ENCODE results near the gene C2orf92.
A peak's percentile ranks its signal among the peaks of the same experiment; 100 is the strongest.

C2orf92 gene

DNA sequence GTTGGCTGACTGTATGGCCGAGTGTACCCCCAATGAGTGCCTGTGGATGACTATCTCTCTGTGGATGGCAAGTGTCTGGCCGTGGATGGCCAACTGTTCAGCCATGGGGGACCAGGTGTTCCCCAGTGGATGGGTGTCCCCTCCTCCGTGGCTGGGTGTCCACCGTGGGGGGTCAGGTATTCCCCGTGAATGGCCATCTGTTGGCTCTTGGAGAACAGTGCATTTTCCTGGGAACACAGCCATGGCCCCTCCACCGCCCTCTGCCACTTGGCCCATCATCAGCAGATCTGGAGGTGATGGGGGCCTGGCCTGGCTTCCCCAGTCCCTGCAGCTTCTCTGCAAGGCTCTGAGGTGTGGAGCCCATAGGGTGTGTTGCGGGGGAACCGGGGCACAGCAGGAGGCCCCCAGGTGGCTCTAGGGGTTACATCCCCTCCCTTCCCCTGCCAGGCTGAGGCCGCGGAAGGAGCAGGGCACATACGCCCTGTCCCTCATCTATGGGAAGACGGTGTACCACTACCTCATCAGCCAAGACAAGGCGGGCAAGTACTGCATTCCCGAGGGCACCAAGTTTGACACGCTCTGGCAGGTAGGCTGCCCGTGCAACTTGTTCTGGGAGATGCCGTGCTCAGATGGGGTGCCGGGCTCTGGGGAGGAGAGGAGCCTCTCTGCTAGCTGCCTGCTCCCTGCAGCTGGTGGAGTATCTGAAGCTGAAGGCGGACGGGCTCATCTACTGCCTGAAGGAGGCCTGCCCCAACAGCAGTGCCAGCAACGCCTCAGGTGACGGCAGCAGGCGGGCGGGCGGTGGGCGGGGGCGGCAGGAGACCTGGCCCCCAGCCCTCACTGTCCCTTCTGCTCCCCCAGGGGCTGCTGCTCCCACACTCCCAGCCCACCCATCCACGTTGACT is 63.2 kb downstream of the C2orf92 start:
- no peak for DNase-seq

DNA sequence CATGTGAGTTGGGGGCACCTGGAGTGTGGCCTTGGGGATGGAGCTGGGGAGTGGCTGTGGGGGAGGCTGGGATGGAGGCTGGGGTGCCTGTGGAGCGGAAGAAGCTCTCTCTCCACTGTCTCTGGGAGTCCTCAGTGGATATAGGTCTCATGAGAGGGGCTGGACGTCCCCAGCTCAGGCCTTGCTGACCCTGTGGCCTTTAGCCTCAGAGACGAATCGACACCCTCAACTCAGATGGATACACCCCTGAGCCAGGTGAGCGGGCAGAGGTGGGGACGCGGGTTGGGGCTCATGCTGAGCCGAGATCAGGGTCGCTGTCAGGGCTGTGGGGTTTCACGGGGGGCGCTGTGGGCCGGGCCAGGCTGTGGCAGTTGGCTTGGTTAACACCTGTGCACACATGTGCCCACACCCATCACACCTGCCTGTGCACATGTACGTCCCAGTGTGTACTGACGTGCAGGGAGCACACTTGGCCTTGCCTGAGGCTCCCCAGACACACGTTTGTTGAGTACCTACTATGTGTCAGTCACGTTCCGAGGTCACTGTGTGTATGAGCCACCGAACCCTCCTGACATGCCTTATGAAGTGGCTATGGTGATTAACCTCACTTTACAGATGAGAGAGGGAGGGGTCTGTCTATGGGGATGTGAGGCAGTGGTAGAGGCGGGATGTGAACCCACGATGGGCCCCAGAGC is 64.0 kb downstream of the C2orf92 start:
- DNase-seq, result no peak

DNA sequence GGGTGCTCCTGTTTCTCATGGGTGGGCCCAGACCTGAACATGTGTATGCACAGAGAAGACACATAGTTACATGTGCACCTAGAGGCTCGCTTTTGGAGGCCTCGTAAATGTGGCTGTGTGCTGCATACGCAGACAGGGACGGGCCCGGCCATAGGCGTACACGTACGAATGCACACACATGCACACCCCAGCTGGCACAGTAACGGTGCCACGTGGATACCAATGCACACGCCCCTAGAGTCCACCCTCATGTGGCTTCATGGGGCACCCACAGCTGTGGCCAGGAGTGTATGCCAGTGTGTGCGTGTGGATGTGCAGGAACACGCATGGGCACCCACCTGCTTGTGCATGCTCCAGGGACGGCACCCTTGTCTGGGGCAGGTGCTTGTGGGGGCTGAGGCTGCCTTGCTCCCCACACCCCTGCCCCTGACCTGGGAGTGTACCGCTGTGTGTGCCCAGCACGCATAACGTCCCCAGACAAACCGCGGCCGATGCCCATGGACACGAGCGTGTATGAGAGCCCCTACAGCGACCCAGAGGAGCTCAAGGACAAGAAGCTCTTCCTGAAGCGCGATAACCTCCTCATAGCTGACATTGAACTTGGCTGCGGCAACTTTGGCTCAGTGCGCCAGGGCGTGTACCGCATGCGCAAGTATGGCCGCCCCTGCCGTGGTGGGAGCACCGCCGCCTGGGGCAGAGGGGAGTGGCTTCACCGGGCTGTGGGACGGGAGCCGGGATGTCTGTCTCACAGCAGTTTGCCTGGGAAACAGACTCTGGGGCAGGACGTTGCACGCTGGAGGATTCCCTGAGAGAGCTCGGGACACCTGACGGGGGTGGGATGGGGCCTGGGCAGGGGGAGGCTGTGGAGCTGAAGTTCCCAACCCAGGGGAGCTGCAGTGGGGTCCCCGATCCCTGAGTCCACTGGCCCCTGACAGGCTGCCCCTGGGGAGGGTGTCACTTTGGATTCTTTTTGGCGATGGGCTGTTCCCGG is 64.8 kb downstream of the C2orf92 start:
- DNase-seq, result no peak

DNA sequence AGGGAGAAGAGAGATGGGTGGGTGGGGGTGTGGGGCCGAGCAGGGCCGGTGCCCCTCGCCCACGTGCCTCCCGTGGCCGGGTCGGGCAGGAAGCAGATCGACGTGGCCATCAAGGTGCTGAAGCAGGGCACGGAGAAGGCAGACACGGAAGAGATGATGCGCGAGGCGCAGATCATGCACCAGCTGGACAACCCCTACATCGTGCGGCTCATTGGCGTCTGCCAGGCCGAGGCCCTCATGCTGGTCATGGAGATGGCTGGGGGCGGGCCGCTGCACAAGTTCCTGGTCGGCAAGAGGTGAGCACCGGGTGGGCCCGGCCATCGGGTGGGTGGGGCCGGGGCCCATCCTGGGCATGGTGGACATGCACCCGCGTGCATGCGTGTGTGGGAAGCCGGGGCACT is 65.6 kb downstream of the C2orf92 start:
- no peak for DNase-seq

DNA sequence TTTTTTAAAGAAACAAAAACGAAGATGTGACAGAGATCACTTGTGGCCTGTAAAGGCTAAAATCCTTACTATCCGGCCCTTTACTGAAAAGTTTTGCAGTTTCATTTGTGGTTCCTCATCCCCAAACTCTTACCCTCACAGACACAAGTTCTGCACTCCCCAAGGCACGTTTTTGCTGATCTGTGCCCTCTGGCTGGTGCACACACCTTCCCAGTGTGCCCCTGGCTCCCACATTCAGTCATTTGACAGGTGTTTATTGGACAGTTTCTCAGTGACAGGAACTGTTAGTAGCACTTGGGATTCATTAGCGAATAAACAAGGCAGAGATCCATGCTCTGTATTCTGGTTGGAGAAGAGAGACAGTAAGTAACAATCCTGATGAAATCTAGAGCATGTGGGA is 66.7 kb downstream of the C2orf92 start:
- no peak for DNase-seq

DNA sequence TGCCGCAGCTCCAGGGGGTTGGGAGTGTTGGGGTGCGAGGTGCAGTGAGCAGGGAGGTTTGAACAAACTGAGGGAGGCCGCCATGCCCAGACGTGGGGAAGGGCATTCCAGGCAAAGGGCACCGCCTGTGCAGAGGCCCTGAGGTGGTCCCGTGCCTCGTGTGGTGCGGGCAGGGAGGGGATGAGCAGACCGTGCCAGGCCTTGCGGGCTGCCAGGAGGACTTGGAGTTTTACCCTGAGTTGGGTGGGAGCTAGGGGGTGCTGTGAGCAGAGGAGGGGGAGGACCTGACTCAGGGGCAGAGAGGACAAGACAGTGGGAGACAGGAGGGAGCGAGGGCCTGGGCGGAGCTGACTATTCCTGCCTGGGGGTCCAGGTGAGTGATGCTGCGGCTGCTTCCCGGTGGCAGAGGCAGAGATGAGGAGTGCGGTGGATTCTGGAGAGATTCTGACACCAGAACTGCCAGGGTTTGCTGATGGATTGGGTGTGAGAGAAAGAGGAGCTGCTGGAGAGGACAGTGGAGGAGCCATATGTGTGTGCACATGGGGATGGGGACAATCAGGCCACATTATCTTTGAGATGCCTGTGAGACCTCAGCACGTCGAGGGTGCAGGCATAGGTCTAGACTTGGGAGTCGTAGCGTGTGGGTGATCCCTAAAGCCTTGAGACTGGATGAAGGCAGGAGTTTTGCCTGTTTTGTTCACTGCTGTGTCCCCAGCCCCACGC is 67.3 kb downstream of the C2orf92 start:
- no peak for DNase-seq

DNA sequence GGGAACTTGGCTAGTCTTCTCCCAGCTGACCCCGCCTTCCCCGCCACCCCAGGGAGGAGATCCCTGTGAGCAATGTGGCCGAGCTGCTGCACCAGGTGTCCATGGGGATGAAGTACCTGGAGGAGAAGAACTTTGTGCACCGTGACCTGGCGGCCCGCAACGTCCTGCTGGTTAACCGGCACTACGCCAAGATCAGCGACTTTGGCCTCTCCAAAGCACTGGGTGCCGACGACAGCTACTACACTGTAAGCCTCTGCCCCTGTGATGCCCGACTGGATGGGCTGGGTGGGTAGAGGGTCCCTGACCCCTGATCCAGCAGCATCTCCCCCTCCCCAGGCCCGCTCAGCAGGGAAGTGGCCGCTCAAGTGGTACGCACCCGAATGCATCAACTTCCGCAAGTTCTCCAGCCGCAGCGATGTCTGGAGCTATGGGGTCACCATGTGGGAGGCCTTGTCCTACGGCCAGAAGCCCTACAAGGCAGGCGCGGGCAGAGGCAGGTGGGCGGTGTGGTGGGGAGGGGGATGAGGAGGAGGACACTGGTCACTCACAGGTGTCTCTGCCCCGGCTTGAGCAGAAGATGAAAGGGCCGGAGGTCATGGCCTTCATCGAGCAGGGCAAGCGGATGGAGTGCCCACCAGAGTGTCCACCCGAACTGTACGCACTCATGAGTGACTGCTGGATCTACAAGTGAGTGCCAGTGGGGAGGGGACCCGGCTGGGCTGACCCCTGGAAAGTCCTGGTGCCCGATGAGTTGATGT is 68.1 kb downstream of the C2orf92 start:
- DNase-seq, result no peak

DNA sequence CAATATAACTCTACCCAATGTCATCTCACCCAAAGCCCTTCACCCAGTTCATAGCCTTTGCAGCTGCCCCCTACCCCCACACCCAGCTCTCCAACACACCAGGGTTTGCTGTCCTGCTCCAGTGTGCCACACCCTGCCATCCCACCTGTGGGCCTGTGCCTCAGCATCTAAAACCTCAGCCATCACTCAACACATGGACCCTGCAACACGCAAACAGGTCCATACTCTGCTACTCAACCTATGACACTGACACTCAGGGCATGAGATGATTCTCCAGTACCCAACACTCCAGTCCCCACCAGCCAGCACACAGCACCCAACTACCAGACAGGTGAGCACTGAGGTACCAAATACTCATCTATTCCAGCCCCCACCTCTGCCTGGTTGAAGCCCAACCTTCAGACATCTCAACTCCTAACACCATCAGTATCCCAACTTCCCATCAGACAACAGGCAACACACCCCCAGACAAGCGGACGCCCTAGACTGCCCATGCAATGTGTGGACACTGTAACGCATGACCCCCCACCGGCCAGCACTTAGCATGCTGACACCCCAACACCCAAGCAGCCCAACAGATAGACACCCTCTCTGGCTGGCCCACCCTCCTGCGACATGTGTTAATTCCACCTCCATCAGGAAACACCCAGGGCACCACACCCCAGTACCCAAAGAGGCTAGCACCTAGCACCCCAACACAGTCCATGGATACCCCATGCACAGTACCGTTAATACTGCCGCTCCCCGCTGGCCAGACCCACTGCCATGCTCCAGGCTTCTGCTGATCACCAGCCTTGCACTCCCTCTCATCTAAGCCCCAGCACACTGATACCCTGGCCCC is 68.9 kb downstream of the C2orf92 start:
- no peak for DNase-seq

DNA sequence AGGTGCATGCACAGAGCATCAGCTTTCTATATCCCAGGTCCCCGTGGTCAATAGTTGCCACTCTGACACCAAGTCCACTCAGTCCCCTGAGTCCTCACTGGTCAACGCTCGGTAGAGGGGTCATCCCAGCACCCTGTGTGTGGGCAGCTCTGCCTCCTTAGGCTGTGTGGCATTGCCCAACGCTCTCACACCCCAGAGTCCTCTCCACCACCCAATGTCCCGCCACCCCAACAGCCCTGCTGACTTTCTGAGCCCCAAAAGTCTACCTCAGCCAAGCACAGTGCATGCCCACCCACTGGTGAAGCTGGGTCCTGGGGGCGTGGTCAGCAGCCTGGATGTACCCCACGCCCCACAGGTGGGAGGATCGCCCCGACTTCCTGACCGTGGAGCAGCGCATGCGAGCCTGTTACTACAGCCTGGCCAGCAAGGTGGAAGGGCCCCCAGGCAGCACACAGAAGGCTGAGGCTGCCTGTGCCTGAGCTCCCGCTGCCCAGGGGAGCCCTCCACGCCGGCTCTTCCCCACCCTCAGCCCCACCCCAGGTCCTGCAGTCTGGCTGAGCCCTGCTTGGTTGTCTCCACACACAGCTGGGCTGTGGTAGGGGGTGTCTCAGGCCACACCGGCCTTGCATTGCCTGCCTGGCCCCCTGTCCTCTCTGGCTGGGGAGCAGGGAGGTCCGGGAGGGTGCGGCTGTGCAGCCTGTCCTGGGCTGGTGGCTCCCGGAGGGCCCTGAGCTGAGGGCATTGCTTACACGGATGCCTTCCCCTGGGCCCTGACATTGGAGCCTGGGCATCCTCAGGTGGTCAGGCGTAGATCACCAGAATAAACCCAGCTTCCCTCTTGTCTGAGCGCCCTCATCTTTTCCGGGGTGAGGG is 69.7 kb downstream of the C2orf92 start:
- no peak for DNase-seq

DNA sequence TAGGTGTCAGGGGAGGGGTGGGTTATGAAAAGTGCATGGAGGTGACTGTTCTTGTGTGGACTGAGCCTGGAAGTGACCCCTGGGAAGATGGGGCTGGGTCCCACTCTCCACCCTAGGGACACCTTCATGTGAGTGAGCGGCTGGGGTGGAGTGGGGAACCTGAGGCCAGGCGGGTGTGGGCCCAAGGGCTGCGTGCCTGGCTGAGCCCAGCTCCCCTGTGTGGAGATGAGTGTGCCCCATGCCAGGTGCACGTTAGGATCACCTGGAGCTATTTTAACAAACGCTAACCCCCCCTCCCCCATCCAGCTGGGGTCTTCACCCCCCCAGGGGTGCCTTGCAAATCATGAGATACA is 70.4 kb downstream of the C2orf92 start:
- DNase-seq, result no peak

DNA sequence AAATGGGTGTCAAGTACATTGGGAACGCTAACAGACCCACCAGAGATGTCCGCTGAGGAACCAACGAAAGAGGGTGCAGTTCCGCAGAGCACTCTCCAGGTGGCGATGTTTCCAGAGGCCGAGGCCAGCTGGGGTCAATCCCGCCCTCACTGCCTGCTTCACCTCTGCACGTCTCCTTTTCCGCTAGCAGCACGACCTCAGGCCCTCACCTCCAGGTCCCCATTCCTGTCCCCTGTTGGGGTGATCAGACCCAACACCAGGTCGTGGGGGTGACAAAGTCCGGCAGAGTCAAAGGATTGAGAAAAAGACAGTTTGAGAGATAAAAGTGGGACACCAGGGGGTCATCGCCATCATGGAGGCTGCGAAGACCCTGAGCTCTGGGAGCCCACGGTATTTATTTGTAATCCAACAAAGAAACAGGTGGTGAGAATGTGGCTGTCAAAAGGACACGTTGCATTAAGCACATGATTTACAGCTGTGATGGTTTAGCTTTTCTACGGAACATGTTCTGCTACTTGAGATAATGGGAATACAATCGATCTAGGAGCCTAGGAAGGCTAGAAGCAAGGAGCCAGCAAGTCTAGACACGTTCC is 71.2 kb downstream of the C2orf92 start:
- DNase-seq, result peak; percentile 34

DNA sequence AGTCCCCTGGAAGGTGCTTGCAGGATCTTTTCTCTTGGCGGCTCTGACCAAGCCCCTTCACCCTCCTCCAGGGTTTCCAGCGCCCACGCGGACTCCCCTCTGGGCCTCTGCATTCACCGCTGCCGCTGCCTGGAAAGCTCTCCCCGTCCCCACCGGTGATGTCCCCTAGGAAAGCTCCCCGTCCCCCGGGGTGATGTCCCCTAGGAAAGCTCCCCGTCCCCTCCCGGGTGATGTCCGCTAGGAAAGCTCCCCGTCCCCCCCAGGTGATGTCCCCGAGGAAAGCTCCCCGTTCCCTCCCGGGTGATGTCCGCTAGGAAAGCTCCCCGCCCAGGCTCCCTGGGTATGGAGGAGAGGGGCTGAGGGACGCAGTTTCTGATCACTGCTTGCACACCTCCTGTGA is 71.7 kb downstream of the C2orf92 start:
- DNase-seq, result no peak

DNA sequence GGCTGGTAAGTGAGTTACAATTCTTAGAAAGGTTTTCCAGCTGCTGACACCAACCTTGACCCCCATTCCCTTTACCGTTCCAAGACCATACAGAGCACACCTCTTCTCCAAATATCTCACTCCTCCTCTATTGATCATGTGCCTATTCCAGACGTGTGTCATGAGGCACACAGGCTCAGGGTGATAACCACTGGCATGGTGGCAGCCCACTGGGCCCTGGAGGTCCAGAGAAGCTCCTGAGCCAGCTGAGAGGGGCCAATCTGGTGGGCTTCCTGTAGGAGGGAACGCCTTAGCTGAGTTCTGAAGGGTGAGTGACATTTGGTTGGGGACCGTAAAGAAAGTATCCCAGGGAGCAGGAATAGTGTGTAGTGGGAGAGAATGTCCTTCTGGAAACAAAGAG is 72.2 kb downstream of the C2orf92 start:
- no peak for DNase-seq

DNA sequence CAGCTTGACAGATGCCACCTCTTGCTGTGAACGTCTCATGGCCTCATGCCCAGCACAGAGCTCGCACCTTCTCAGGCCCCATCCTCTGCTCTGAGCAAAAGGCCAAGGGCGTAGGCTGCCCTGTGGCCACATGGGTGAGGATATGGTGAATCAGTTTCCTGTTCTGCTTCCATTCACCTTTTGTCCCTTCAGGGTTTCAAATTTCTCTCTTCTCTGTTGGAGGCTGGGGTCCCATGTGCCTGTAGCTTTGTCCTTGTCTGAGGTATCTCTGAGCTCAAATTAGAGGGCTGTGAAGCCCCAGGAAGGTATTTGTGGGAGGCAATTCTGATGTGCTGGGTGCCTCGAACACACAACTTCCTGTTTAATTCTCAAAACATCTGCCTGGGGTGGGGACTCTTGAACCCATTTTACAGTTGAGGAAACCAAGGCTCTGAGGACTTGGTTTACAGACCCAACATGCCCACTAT is 72.9 kb downstream of the C2orf92 start:
- no peak for DNase-seq

DNA sequence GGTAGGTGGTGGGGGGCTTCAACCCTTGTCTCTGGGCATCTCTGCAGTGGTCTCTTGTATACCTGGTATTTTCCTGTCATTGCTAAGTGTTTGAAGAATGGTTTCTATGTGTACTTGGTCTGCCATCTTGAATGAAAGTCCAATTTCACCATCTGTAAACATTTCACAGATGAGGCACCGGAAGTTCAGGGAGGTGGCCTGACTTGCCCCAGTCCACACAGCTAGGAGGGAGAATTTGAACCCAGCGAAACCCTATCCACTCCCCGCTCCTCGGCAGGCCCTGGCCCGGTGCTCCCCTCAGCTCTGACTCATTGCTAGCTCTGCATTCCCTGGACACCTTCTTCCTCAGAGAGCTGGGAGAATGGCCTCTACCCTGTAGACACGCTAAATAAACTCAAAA is 74.4 kb downstream of the C2orf92 start:
- DNase-seq, result no peak

DNA sequence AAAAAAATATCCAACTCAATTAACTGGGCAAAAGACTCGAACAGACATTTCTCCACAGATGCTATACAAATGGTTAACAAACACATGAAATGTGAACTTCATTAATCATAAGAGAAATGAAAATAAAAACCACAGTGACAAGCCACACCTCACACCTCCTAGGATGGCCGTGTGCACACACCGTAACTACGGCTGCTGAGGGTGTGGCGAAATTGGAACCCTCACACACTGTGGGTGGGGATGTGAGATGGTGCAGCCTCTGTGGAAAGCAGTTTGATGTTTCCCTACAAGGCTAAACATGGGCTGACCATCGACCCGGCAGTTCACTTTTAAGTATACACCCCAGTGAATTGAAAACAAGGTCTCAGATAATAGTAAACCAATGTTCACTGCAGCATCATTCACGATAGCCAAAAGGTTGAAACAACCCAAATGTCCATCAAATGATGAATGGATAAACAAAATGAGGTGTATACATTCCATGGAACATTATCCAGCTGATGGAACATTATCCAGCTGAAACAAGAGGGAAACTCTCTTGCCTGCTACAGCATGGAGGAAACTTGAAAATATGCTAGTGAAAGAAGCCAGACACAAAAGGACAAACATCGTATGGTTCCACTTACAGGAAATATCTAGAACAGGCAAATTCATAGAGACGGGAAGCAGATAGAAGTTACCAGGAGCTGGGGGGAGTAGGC is 76.1 kb downstream of the C2orf92 start:
- no peak for DNase-seq

DNA sequence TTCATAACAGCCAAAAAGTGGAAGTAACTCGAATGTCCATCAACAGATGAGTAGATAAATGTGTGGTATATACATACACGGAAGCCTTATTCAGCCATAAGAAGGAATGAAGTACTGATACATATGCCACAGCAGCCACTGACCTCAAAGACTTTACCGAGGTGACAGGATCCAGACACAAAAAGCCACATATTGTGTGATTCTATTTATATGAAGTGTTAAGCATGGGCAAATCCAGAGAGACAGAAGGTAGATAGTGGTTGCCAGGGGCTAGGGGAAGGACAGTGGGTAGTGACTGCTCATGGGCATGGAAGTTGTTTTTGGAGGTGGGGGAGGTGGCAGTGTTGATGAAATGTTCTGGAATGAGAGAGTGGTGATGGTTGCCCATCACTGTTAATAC is 77.8 kb downstream of the C2orf92 start:
- no peak for DNase-seq

DNA sequence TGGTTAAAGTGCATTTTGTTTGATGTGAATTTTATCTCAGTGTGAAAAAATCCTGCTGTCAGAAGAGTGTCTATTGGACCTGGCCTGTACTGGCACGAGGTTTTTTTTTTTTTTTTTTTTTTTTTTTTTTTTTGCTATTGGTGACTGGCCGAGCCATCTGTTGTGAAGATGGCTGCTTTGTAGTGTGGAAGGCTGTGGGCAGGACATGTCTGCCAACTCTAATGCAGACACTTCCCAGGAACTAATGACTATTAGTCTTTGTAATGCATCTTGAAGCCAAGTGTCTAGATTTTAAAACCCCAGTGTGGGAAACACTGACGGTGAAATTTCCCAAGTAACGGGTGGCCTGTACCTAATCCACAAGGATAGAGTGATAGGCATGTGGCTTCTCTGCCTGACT is 78.2 kb downstream of the C2orf92 start:
- DNase-seq, result peak; percentile 15

DNA sequence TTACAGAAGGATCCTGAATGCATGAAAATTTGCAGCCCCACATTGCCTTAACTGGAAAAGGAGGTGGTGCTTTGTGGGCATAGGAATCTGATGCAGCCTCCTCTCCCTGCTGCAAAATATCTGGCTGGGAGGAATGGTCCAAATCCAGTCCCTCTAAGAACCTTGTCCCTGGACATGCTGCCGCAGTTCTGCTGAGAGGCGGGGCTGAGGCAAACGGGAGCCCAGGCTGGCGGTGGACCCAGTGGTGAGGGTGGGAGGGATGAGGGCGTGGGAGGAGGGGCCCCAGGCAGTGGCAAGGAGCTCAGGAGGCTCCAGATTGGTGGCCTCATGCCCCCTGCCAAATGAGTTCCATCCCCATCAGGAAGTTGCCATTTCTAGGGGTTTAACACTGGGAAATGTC is 80.1 kb downstream of the C2orf92 start:
- no peak for DNase-seq

Data from fibroblast of skin of right biceps (primary cell).